Effector CD4-positive, alpha-beta T cell (primary cell): ENCODE data around the gene INPP4A.

Source experiments
- DNase-seq: peaks from one replicate; pipeline ENCODE4 v3.0.0-alpha.2; 2020

INPP4A gene

DNA sequence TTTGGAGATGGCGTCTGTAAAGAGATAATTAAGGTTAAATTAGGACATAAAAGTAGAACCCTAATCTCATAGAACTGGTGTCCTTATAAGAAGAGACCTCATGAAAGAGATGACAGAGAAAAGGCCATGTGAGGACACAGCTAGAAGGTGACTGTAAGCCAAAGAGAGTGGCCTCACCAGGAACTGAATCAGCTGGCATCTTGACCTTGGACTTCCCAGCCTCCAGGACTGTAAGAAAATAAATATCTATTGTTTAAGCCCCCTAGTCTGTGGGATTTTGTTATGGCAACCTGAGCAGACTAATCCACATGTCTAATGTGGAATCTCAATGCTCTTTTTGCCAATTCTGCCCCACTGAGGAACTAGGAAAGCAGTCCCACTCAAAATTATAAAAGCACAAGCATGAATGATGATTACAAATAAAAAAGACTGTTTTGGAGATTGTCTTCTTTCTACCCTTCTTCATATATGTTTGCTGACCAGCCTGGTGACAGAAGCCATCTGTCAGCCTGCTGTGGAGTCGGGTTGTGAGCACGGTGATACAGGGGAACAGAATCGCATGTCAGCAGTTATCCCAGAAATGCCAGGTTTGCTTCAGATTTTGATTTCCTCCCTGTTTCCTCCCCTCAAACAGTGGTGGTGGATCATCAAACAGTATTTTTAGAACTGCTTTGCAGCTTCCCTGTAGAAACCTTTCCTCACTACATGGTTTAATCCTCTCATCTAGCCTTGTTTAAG is 54.2 kb downstream of the INPP4A start:
- DNase-seq, result no peak

DNA sequence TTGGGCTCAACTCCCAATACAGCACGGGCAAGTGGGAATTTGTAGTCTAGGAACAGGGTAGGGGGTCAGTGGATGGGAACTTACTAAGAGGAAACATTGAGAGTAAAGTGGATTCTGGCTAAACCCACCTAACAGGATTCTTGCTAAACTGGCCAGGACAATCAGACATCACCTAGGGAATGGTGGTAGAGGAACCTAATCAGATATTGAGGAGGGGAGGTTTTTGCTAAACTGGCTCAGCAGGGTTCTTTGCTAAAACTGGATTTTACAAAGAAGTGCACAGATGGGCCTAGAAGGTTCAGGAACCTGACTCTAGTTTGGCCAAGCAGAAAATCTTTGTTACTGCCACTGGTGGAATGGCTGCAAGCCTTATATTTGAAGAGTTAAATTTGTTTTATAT is 55.9 kb downstream of the INPP4A start:
- no peak for DNase-seq

DNA sequence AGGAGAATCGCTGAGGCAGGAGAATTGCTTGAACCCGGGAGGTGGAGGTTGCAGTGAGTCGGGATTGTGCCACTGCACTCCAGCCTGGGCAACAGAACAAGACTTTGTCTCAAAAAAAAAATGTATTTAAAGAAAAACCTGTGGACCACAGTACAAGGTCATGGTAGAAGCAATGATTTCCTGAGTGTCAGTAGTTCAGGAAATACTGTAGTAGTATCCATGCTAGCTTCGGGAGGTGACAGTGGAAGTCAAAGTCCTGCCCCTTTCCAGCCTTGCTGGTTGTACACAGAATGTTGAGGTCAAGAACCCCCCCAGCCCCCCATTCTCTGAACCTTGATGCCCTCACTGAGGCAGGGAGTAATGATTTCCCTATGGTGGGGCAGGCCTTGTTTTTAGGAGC is 56.6 kb downstream of the INPP4A start:
- DNase-seq, result no peak

DNA sequence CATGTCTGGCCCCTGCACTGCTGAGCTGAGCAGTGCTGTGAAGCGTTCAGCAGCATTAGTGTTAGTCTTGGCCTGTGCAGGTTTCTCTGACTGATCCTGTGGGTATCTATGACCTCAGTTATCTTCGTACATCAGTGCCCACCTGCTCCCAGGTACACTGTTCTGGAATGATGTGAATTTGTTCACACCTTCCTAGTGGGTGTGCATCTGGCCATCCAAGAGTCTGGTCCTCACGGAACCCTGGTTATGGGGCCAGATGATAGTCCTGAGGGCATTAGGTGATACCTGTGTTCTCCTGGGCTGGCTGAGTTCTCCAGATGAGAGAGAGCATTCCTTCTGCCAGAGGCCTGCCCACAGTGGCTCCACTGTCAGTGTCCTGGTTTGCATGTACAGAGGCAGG is 57.2 kb downstream of the INPP4A start:
- DNase-seq, result no peak

DNA sequence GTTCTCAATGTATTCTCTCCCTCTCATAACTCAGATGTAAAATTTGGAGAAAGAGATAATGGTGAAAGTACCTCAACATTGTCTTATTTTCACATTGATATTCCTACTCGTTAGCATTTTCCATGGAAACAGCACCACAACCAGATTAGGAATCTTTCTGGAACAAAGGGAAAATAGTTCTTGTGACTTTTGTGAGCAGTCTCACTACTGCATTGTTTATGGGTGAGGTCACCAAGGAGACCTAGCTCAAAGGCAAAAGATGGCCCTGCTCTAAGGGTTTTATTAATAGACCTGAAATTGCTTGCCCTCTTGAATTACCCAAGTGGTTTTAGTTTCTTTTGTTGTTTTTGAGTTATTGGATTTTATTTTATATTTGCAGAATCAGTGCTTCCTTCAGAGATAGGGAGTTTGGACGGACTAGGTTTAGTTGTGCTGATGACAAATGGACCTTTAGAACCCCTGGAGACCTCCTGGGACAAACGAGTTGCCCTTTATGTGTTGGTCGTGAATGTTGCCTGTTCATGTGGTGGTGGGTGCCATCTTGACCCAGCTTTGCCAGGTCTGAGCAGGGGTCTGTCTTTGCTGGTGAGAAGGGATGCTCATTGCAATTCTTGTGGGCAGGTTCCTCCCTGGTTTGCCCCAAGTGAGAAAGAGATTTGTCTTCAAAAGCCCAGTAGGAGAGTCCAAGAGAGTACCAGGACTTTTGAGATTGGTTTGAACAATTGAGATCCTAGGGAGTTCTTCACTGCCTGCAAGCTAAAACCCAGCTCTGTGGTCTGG is 58.1 kb downstream of the INPP4A start:
- DNase-seq, result no peak

DNA sequence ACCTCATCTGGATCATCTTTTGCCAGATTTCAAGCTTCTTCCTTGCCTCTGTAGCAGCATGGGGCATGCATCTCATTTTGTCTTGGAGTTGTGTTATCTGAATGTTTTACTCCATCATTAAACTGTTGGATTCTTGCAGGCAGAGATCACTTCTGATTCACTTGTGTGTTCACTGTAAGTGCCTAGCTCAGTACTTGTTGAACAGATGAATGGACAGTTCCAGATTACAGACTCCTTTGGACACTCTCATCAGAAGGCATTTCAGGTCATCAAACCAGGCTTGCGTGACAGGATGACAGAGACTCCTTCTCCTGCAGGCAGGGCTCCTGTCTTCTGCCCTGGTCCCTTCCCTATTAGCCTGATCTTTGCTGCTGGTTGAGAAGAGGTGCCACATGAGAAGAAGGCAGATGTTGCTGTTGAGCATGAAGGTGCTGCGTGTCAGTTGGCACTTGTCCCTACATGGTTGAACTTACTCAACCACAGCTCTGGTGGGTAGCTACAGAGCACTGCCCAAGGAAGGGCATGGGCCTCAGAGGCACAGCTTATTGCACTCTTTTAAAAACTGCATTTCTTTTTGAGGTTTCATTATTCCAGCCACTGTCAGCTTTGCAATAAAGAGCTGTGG is 58.9 kb downstream of the INPP4A start:
- no peak for DNase-seq

DNA sequence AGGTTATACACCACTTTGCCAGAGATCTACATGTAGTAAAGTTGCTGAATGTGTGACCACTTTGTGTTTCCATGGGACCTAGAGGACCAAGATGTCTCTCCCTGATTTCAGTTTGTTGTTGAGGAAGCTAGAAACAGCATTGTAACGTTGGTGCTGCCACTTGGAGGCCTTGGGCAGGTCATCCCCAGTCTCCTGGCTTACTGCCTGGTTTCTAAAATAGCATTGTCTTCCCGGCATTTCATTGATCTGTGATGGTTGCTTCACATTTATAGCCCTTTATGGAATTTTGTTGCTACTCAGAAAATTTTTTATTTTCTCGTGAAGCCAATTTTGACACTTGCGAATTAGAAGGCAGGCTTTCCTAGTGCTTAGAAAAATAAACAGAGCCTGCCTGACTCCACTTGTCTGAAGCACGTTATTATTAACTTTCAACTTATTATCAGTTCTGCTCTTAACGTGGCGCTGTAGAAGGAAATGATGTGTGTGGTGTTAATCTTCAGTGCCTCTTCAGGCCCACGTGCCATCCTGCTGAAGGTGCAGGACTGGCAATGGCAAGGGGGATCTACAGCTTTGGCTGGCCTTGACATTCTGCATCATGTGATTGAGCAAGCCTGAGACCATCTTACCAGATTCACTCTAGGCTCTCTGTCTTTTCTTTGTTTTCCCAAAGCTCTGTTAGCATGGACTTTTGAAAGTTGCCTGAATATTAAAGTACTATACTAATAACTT is 59.9 kb downstream of the INPP4A start:
- no peak for DNase-seq

DNA sequence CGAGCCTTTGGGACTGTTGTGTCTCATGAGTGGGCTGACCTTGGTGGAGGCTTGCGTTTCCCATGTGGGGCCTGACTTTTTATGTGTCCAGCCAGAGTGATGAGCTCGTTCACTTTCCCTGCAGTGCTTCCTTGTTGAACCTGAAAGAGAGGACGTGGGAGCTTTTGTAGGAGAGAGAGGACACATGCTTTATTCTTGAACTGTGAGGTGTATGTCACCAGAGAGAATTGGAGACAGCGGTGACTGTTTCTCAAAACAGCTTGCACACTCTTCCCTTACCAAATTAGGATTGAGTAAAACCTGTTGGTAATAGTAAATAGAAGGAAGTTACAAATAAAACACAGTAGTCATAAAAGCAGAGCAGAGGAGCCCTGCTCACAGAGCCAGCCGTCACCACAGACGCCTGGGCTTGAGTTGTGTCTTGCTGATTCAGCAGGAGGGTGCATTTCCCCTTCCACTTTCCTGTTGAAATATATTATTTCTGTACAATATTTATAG is 60.7 kb downstream of the INPP4A start:
- no peak for DNase-seq

DNA sequence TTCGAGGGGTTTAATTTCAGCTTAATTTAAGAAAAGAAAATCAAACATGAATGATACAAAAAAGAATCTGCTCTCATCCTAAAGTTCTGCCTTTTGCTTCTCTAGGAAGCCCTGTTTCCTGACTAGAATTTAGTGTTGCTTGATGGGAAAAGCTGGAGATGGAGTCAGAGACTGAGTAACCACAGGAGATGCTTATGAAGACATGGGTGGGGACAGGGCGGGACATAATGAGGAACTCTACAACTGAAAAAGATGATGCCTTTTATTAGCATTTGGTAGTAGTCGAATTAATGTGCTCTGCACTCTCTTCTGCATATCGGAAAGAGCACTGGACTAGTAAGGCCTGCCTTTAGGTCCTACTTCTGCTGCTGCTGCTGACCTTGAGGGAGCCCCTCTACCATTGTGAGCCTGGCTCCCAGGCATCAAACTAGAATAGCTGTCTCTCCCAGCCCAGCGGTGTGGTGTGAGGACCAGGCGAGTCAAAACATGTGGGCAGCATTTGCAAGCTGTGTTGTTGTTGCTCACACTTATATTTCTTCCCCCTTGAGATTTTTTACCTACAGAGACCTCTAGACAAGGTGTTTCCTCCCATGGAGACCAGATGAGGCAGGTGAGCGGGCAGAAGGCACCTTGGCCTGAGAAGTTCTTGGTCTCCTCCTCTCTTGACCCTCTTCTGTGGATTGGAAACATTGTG is 61.5 kb downstream of the INPP4A start:
- DNase-seq, result no peak

DNA sequence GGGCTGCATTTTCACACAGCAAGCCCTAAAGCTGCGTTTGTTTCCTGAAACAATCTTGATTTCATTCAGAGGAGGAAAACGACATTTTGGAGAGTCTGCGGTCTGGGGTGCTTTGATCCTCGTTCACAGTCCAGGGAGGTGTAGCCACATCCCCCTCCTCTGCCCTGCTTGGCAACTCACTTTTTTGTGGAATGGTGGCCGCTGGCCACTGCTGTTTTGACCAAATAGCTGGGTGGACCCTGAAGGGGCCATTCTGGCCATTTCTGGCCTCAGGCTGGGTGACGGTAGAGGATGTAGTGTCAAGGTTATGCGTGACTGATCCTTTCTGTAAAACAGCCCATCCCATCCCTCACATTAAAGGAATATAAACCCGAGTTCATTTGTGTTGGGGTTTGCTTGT is 62.2 kb downstream of the INPP4A start:
- DNase-seq, result no peak

DNA sequence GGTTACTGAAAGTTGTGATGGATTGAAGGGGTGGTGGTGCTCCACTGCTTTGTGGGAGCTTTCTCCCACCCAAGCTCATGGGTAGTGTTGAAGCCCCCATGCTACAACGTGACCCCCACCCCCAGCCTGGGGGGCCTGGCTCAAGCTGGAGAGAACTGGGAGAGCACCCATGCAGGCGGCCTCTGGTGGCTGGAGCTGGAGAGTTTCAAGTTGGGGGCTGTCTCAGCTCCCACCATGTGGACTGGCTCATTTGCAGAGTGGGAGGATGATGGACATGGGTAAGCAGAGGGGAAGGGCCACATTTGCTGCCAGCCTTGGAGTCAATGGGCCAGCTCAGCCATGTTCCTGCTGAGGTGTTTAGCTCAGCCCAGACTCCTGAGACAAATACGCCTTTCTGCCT is 62.8 kb downstream of the INPP4A start:
- DNase-seq, result no peak

DNA sequence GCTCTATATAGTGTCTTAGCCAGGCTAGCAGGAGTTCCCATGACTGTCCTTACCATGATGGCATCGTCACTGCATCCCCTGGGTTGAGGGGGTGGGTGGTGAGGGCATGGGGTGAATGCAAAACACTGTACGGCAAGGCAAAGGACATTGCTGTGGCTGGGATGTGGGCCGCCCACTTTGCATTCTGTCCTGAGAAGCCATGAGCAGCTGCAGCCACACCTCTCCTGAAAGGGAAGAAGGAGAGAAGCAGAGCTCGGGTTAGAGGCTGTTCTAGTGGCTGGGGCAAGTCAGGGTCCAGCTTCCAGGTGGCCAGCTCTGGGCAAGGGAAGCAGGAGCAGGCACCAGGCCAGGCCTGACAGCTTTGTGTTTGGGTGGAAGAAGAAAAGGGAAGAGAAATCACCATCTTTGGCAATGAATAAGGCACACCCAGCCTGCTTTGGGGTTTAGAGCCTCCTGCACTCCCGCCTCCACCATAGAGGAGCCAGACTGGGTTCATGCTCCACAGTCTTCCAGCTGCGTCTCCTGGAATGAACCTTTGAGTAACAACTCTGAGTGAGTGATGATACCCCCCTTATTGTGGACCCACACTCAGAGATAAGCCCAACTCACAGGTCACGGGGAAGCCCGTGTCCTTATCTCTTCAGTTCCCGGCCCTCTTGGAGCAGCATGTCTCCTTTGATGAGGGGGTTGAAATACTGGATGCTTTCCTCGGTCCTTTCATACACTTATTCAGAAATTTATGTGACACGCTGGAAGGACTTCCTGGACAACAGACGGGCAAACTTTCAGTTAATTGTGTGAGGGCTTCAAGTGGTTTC is 63.4 kb downstream of the INPP4A start:
- DNase-seq, result no peak

DNA sequence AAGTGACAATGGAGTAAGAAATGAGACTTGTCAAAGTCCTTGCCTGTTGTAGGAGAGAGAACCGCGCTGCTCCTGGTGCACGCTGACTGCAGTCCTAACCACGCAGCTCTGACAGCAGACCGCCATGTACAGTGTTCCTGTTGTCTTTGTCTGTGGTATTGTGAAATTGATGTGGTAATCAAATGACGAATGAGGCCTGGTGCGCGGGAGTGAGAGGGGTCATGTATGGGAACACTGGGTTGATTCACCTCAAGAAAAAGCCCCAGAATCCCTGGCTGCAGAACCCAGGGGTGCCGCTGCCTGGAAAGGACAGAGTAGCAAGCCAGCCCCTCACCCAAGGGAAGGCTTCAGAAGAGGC is 64.0 kb downstream of the INPP4A start:
- DNase-seq, result no peak

DNA sequence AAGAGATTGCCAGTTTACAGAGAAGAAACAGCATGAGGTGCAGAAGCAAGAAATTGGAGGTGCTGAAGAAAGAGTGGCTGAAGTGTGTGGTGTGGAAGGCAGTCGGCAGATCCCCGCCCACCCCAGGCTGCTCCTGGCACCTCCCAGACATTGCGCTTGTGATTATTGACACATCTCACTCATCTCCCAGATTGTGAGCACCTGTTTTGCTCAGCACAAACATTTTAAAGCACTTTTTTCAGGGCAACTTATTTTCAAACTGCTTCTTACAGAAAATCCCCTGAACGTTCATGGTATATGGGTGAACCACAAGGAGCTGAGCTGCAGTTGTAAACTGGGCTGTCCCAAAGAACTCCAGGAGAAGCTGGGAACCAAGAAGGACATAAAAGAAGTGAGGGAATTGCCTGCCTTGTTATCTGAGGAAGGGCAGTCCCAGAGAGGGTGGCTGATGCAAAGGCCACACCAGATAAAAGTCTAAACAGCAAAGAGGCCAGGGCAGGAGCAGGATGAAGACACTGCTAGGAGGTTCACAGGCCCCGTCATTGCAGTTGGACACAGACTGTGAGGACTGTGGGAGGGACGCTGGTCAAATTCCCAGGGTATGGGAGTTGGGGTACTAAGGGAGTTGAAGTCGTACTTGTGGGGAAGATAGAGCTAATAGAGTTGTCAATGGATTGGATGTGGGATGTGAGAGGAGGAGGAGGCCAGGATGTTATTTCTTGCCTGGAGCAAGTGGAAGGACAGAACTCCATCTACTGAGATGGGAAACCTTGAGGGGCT is 65.1 kb downstream of the INPP4A start:
- no peak for DNase-seq

DNA sequence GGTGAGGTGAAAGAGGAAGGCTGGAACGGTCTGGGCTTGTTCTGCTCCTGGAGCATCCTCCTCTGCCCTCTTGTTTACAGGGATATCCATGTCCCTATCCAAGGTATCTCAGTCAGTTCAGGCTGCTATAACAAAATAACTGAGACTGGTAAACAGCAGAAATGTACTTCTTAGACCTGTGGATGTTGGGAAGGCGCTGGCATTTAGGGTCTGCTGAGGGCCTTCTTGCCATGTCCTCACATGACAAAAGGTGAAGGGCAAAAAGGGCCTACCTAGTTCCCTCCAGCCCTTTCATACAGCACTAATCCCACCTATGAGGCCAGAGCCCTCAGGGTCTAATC is 65.6 kb downstream of the INPP4A start:
- DNase-seq, result no peak

DNA sequence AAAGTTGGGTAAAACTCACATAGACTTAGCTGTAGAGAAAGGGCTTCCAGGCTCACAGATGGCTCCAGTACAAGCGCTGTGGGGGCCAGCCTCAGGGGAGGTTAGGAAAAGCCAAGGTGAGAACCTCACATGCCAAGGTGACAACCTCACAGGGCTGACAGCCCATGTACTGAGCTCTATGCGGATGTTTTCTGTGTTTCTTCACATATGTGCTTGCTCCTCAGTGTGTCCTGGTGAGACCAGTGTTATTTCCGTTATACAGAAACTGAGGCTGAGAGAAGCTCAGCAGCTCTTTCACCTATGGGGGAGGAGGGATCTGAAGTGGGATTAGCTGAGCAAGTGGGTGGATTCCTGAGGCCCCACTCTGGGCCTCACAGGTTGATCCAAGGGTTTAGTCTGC is 67.3 kb downstream of the INPP4A start:
- no peak for DNase-seq

DNA sequence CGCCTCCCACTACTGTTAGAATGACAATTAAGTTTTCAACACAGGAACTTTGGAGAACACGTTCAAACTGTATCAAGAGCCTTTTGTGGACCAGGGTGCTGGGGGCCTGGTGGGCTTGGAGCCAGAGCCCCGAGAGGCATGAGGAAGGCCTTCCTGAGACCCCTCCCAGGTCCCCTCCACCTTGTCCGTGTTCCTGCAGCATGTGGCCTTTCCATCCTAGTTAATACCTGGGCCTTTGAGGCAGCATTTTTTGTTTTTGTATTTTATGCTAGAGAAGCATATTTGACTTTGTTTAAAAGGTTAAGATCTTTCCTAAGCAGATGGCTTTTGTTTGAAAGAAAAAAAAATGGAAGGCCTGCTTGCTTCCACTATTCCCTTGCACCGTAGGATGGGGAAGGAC is 68.0 kb downstream of the INPP4A start:
- no peak for DNase-seq

DNA sequence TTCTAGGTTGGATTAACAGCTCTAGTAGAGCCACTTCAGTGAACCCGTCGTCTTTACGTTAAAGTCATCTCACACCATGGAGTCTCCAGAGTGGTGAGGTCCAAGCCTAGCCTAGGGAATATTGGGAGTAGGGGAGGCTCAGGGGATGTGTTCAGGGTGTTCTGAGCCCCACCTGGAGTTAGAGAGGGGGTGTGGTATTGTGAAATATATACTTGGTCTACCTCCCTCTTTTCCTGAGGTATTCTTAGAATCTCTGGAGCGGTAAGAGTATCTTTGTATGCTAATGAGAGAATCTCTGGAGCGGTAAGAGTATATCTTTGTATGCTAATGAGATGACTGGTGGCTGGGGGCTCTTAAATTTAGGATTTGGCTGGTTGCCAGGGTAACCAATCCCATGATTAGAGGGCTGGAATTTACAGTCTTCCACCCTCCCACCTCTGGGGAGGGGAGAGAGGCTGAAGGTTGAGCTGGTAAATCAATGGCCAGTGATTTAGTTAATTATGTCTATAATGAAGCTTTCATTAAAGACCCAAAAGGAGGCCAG is 69.5 kb downstream of the INPP4A start:
- DNase-seq, result no peak

DNA sequence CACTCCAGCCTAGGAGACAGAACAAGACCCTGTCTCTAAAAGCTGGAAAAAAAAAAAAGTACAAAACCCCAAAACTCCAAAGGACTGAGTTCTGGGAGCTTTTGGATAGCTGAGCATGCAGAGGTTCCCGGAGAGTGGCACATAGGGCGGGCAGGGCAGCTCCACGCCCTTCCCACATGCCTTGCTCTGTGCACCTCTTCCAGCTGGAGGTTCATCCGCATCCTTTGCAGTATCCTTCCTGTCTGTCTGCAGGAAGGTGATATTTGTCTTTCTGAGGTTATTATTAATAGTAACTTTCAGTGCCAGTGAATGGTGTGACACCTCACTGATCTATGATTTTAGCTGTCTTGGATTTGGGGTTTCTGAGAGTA is 70.2 kb downstream of the INPP4A start:
- no peak for DNase-seq

DNA sequence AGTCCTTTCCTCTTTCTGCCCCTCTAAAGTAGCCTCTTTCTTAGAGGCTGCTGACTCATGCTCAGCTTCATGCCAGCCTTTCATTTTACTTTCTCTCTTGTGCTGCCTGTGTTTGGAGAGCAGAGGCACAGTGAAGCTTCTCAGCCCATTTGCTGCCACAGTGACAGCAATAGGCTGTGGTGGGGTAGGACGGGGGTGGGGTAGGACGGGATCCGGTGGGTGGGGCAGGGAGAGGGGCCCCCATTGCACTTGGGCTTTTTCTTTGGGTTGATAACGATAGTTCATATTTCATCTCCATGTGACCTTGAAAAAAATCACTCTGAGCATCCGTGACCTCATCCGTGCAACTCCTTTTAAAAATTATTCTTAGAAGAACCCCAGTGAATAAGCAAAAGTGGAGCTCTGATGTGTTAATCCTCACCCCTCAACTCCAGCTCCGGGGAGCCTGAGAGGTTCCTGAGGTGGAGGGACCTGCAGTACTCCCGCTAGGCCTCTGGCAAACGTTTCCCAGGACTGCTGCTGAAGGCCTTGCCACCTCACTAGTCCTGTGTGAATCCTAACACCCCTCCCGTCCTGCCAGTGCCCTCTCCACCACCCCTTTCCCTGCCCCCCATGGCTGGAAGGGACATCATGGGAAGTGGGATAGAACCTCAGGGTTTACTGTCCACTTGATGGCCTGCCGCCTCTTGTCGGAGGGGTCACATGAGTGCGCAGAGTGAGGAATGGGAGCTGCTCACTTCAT is 70.8 kb downstream of the INPP4A start:
- no peak for DNase-seq
